Thoracic aorta (tissue), 2 donors: Measurements from ENCODE around the gene IL1RL2. TPM values are rescaled to one million over a fixed set of nuclear protein-coding genes. Genes with fewer than 3 reads are reported as not detected.

ENCODE experiments used
- ATAC-seq: fragments of 150-250 bp; one replicate; pipeline ENCODE4 v1.8.0; 2017; ENCODE audit warnings: low read depth; ENCODE audit not compliant: insufficient number of reproducible peaks, low FRiP score
- DNase-seq: peaks from one replicate; pipeline ENCODE4 v3.0.0-alpha.2; 2020; ENCODE audit warnings: low spot score
- H3K27ac ChIP-seq, 2 donors: fragments of 200-600 bp; sonication (generic); 1 replicate in 1 of 2; 2 replicates in 1 of 2; pipeline ENCODE4 v1.5.1; 2016; ENCODE audit warnings: mild to moderate bottlenecking in 2 of 2, moderate library complexity in 2 of 2
- H3K27me3 ChIP-seq: fragments of 200-600 bp; sonication (generic); replicated peaks from 2 replicates; pipeline ENCODE4 v1.6.0; 2016; ENCODE audit warnings: mild to moderate bottlenecking; ENCODE audit not compliant: insufficient read depth
- H3K36me3 ChIP-seq: fragments of 200-600 bp; sonication (generic); one replicate; pipeline ENCODE4 v1.5.1; 2016
- H3K4me1 ChIP-seq, 2 donors: fragments of 200-600 bp; sonication (generic); 1 replicate in 1 of 2; 2 replicates in 1 of 2; pipeline versions ENCODE4 v1.5.1 to v1.6.0; 2016; ENCODE audit warnings: low read depth in 2 of 2, mild to moderate bottlenecking in 1 of 2; ENCODE audit not compliant: control insufficient read depth in 1 of 2
- H3K4me3 ChIP-seq: fragments of 200-600 bp; sonication (generic); 2 replicates; pipeline ENCODE4 v1.5.1; 2016; ENCODE audit warnings: mild to moderate bottlenecking
- H3K9me3 ChIP-seq: fragments of 200-600 bp; sonication (generic); 2 replicates; pipeline ENCODE4 v1.5.1; 2016
- total RNA-seq, 2 donors: library from RNA; depleted of rRNA; stranded (reverse); fragments of >200 nt; gene quantifications; one replicate each; pipeline versions ENCODE4 v1.1.0 to v1.2.3, GENCODE V29; 2016
- TF ChIP-seq, protein P1 (sequence below): fragments of 200-600 bp; sonication (generic); IDR thresholded peaks from one replicate; pipeline ENCODE4 v1.5.1; 2019; ENCODE audit warnings: antibody characterized with exemption

Gene IL1RL2
- total RNA-seq, 2 donors from 2014 or later = 0.68 to 1.3 TPM

DNA sequence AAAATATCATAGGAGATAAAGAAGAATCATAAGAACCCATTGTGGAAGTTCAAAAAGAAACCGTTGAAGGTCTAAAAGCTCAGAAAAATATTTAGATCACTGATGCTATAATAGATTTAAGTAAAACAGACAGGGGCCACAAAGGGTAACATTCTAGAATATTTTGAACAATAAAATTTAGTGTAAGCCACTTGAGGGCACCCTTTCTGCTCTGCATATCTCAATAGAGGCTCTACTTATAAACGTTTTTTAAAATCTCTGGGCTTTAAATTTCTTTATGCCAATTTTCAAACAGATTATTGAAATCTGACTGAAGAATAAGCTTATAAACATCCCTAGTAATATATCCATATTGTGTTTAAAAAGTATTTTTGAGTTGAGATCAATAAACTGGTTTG lies 66.9 kb downstream of the IL1RL2 start:
- no peak overlapping the region for H3K27ac ChIP-seq
- TF ChIP-seq, protein P1, sequence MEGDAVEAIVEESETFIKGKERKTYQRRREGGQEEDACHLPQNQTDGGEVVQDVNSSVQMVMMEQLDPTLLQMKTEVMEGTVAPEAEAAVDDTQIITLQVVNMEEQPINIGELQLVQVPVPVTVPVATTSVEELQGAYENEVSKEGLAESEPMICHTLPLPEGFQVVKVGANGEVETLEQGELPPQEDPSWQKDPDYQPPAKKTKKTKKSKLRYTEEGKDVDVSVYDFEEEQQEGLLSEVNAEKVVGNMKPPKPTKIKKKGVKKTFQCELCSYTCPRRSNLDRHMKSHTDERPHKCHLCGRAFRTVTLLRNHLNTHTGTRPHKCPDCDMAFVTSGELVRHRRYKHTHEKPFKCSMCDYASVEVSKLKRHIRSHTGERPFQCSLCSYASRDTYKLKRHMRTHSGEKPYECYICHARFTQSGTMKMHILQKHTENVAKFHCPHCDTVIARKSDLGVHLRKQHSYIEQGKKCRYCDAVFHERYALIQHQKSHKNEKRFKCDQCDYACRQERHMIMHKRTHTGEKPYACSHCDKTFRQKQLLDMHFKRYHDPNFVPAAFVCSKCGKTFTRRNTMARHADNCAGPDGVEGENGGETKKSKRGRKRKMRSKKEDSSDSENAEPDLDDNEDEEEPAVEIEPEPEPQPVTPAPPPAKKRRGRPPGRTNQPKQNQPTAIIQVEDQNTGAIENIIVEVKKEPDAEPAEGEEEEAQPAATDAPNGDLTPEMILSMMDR = no peak

DNA sequence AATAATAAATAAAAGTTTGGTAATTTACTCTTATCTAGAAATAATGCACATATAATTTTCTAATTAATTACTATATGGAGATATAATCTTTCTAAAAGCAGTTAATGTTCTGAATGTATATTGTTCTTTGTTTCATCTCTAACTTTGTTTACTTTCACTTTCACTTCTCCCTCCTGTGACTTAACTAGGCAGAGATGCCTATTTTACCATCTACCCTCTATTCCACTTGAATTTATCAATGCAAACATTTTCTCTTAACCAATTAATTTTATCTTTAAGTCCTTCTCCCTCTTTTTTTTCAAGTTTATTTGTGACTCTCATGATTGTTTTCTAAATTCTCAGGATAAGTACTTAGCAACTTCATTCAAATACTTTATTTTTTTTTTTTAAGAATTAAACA lies 69.5 kb downstream of the IL1RL2 start:
- H3K9me3 ChIP-seq = no peaks in the 10 kb centered on the region
- TF ChIP-seq, protein P1 = no peak
- no peak overlapping the region for H3K27ac ChIP-seq
- peak overlapping the region; percentile 45 for H3K4me3 ChIP-seq
- no peaks in the 10 kb centered on the region for H3K36me3 ChIP-seq
- DNase-seq (no peak), ATAC-seq (no peak)
- H3K4me1 ChIP-seq = peaks cover 3% of the 10 kb centered on the region in 2 donors
- no peaks in the 10 kb centered on the region for H3K27me3 ChIP-seq

More for the DNA sequence above, 66.9 kb downstream of the IL1RL2 start:
- DNase-seq = no peak
- Histone ChIP-seq H3K27me3 (no peaks in the 10 kb centered on the region), H3K36me3 (no peaks in the 10 kb centered on the region), H3K4me1 (peaks cover 3 to 6% of the 10 kb centered on the region in 2 donors), H3K9me3 (no peaks in the 10 kb centered on the region), H3K4me3 (no peak overlapping the region)
- no peak for ATAC-seq

DNA sequence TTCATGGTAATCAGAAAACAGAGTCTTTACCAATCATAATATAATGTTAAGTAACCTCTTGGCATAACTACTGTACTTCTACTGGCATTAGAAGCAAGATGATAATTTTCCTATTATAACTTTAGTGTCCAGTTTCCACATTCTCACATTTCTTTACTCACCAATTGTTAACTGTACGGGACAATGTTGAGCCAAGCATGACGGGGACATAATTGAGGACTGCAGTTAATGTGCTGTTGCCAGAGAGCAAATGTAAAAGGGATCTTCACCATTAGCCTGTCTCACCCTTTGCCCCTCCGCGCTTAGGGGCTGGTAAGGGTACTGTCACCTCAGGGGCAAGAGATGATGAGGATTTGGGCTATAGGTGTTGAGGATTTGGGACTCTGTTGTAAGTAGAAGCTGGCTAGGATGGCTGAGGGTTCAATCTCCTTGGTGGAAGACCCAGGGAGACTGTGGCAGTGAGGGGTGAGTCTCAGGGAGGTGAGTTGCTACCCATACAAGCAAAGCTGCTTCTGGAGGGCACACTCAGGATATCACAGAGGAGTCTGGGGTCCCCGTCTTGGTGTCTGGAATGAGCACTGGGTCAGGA lies 70.1 kb downstream of the IL1RL2 start:
- no peak for DNase-seq
- H3K27ac ChIP-seq = no peak overlapping the region
- no peaks in the 10 kb centered on the region for H3K36me3 ChIP-seq
- no peak for ATAC-seq
- no peaks in the 10 kb centered on the region for H3K27me3 ChIP-seq
- H3K4me3 ChIP-seq = no peak overlapping the region
- peaks cover 0 to 1% of the 10 kb centered on the region in 2 donors for H3K4me1 ChIP-seq
- H3K9me3 ChIP-seq = no peaks in the 10 kb centered on the region
- TF ChIP-seq, protein P1 = no peak

DNA sequence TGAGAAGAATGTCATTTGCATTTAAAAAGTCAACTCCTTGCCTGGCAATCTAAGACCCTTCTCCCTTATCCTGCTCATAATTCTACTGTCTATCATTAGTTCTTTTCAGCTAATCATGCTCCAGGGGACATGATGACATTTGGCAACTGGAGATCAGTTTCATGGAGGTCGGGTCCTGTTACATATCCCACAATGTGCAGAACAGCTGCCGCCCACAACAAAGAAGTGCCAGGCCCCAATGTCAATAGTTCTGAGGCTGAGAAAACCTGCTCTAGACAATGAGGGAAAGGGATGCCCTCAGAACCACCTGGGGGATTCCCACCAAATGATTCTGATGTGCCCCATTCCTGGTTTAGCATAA lies 71.2 kb downstream of the IL1RL2 start:
- Histone ChIP-seq H3K9me3 (no peaks in the 10 kb centered on the region), H3K4me3 (no peak overlapping the region), H3K36me3 (no peaks in the 10 kb centered on the region), H3K27ac (no peak overlapping the region), H3K4me1 (no peaks in the 10 kb centered on the region), H3K27me3 (no peaks in the 10 kb centered on the region)
- TF ChIP-seq, protein P1 = no peak
- ATAC-seq (no peak), DNase-seq (no peak)

DNA sequence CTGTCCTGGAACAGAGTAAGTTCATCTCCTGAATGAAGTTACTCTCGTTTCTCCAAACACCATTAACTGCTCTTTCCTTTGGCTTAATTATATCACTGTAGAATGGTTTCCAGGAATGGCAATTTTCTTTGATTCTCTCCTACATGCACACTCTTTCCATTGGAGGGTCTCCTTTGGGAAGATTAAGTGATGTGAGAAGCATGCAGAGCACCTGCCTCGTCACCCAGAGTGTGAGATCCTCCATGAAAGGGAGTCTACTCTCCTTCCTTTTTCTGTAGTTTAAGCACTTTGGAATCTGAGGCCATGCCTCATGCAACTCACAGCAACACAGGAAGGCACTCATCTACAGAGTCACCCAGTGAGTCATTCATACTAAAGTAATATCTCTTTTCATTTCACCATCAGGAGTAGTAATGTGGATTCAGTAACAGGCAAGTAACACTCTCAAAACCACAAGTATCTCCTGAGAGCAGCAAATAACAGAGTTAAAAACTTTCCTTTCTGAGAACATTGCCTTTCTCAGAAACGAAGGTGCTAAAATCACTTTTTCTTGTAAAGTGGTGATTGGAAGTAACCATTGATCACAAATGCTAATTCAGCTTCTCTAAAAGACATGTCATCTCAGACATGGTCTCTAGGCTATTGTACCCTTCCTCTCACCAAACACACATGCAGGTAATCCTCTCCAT lies 71.7 kb downstream of the IL1RL2 start:
- no peaks in the 10 kb centered on the region for H3K27me3 ChIP-seq
- no peak overlapping the region for H3K4me3 ChIP-seq
- ATAC-seq (no peak), DNase-seq (no peak)
- H3K4me1 ChIP-seq = no peaks in the 10 kb centered on the region
- no peaks in the 10 kb centered on the region for H3K36me3 ChIP-seq
- TF ChIP-seq, protein P1 = no peak
- H3K27ac ChIP-seq = no peak overlapping the region
- H3K9me3 ChIP-seq = no peaks in the 10 kb centered on the region
